Motor neuron (in vitro differentiated cells): Measurements from ENCODE around the gene PLXND1. TPM values are rescaled to one million over a fixed set of nuclear protein-coding genes. Genes with fewer than 3 reads are reported as not detected.

Experiments
- ATAC-seq, 8 experiments: fragments of 200-7000 bp; cut with Tn5 transposase; replicated peaks in 6 of 8; 2 replicates each; pipeline ENCODE4 v1.8.0; 2021; ENCODE audit warnings: mild to moderate bottlenecking in 8 of 8, moderate library complexity in 8 of 8
- H3K27ac ChIP-seq, 2 donors: fragments of 250-450 bp; sonication (Bioruptor Pico); 2 replicates each; pipeline ENCODE4 v1.9.0; 2021; ENCODE audit warnings: antibody characterized with exemption in 2 of 2, mild to moderate bottlenecking in 2 of 2, moderate library complexity in 1 of 2
- H3K4me1 ChIP-seq, 2 donors: fragments of 250-450 bp; sonication (Bioruptor Pico); replicated peaks in 1 of 2; 2 replicates each; pipeline ENCODE4 v1.6.1; 2021; ENCODE audit warnings: antibody characterized with exemption in 2 of 2, mild to moderate bottlenecking in 2 of 2, moderate library complexity in 1 of 2
- H3K4me3 ChIP-seq, 5 donors: fragments of 250-450 bp; sonication (Bioruptor Pico); 2 replicates each; pipeline ENCODE4 v1.9.0; 2021; ENCODE audit warnings: antibody characterized with exemption in 5 of 5, mild to moderate bottlenecking in 5 of 5, moderate library complexity in 4 of 5
- WGBS, 10 experiments: fragments of 450-650 bp; shearing (Covaris generic); methylation state at CpG; one replicate each; pipeline ENCODE4 v1.0.0; 2022; 5-methylcytosine and 5-hydroxymethylcytosine counted together
- in situ Hi-C, 9 experiments: fragments of 400-800 bp; cut with MboI; loops; one replicate each; pipeline ENCODE4 v1.15.0; 2021; ENCODE audit warnings: low sequenced_read_pairs in 9 of 9, low pct_unique_long_range_greater_than_20kb in 2 of 9; ENCODE audit not compliant: unreplicated experiment in 9 of 9
- total RNA-seq, 8 experiments: library from RNA; unstranded; fragments of 300-600 nt; gene quantifications; 2 replicates each; pipeline versions ENCODE4 v1.2.3 to v1.2.4, GENCODE V29; 2022

The PLXND1 gene
- total RNA-seq, 8 experiments from 2014 or later, result 5.0 to 77.3 (median 27.8) TPM

GRCh38 chr3:129638481-129638880 lies 32.0 kb upstream of the PLXND1 start:
- H3K4me3 ChIP-seq, result no peak overlapping the region
- WGBS, 10 experiments, result 0 to 100% (median 74%) methylated on average over 1 to 3 of the region's 3 CpGs
- in situ Hi-C loops, result loop anchor here in 6 of 9 experiments (10.0 to 25.0 kb wide), 4 partner anchors 174 to 299 kb away; no protein-coding TSS in a partner anchor
- no peak overlapping the region for H3K27ac ChIP-seq
- peaks cover 0 to 6% of the 10 kb centered on the region in 2 donors for H3K4me1 ChIP-seq
- ATAC-seq, result no peak

- no peaks in the 10 kb centered on the region for H3K4me1 ChIP-seq
- no peak for ATAC-seq
- no peak overlapping the region for H3K27ac ChIP-seq
- WGBS, 10 experiments, result 34 to 100% (median 85%) methylated on average over 1 to 3 of the region's 3 CpGs; no CpG with 5 or more reads in 2 of the 10 experiments
- in situ Hi-C loops, result loop anchor here in 6 of 9 experiments (10.0 to 25.0 kb wide), 4 partner anchors 176 to 301 kb away; no protein-coding TSS in a partner anchor
- no peak overlapping the region for H3K4me3 ChIP-seq
Measured at GRCh38 chr3:129636082-129636481, 29.6 kb upstream of the PLXND1 start.

GRCh38 chr3:129635656-129636055 lies 29.2 kb upstream of the PLXND1 start:
- WGBS, 10 experiments, result 88 to 100% (median 100%) methylated on average over 1 to 4 of the region's 4 CpGs; no CpG with 5 or more reads in 3 of the 10 experiments
- in situ Hi-C loops, result loop anchor here in 6 of 9 experiments (10.0 to 25.0 kb wide), 4 partner anchors 177 to 302 kb away; no protein-coding TSS in a partner anchor
- Histone ChIP-seq H3K4me1 (no peaks in the 10 kb centered on the region), H3K4me3 (no peak overlapping the region), H3K27ac (no peak overlapping the region)
- no peak for ATAC-seq

- peak in 1 of 8 experiments; percentile 36 for ATAC-seq
Measured at GRCh38 chr3:129633751-129634481, 27.4 kb upstream of the PLXND1 start.

GRCh38 chr3:129632977-129633376 lies 26.5 kb upstream of the PLXND1 start:
- in situ Hi-C loops, result loop anchor here in 6 of 9 experiments (10.0 to 25.0 kb wide), 4 partner anchors 179 to 304 kb away; no protein-coding TSS in a partner anchor
- peaks cover 0 to 3% of the 10 kb centered on the region in 2 donors for H3K4me1 ChIP-seq
- ATAC-seq, result no peak
- 80 to 94% (median 86%) methylated on average over 1 to 7 of the region's 10 CpGs; no CpG with 5 or more reads in 6 of the 10 experiments for WGBS, 10 experiments
- no peak overlapping the region for H3K4me3 ChIP-seq
- no peak overlapping the region for H3K27ac ChIP-seq

More at GRCh38 chr3:129633751-129634481, 27.4 kb upstream of the PLXND1 start:
- in situ Hi-C loops, result loop anchor here in 6 of 9 experiments (10.0 to 25.0 kb wide), 4 partner anchors 178 to 303 kb away; no protein-coding TSS in a partner anchor
- H3K4me1 ChIP-seq, result no peaks in the 10 kb centered on the region
- 80 to 100% (median 80%) methylated on average over 1 of the region's 10 CpGs; no CpG with 5 or more reads in 5 of the 10 experiments for WGBS, 10 experiments
- H3K27ac ChIP-seq, result no peak overlapping the region
- H3K4me3 ChIP-seq, result no peak overlapping the region

GRCh38 chr3:129632556-129632955 lies 26.1 kb upstream of the PLXND1 start:
- Histone ChIP-seq H3K4me3 (no peak overlapping the region), H3K27ac (no peak overlapping the region), H3K4me1 (peaks cover 2 to 6% of the 10 kb centered on the region in 2 donors)
- 60 to 92% (median 78%) methylated on average over 1 to 6 of the region's 11 CpGs; no CpG with 5 or more reads in 2 of the 10 experiments for WGBS, 10 experiments
- in situ Hi-C loops, result loop anchor here in 6 of 9 experiments (10.0 to 25.0 kb wide), 4 partner anchors 180 to 305 kb away; no protein-coding TSS in a partner anchor
- no peak for ATAC-seq

GRCh38 chr3:129632056-129632455 lies 25.6 kb upstream of the PLXND1 start:
- Histone ChIP-seq H3K27ac (no peak overlapping the region), H3K4me3 (no peak overlapping the region), H3K4me1 (peaks cover 5 to 10% of the 10 kb centered on the region in 2 donors)
- 40 to 89% (median 81%) methylated on average over 1 to 7 of the region's 9 CpGs; no CpG with 5 or more reads in 6 of the 10 experiments for whole genome bisulfite sequencing, 10 experiments
- in situ Hi-C loops, result loop anchor here in 6 of 9 experiments (10.0 to 25.0 kb wide), 4 partner anchors 180 to 305 kb away; no protein-coding TSS in a partner anchor
- no peak for ATAC-seq

- WGBS, 10 experiments, result 80 to 92% (median 80%) methylated on average over 1 to 3 of the region's 6 CpGs; no CpG with 5 or more reads in 7 of the 10 experiments
- in situ Hi-C loops, result loop anchor here in 4 of 9 experiments (25.0 kb wide), 2 partner anchors 183 to 308 kb away; no protein-coding TSS in a partner anchor
- no peak overlapping the region for H3K4me3 ChIP-seq
- no peak overlapping the region for H3K27ac ChIP-seq
- ATAC-seq, result no peak
- peaks cover 13 to 22% of the 10 kb centered on the region in 2 donors for H3K4me1 ChIP-seq
Measured at GRCh38 chr3:129629011-129629410, 22.5 kb upstream of the PLXND1 start.

GRCh38 chr3:129628169-129628522 lies 21.7 kb upstream of the PLXND1 start:
- ATAC-seq, result no peak
- Histone ChIP-seq H3K4me1 (peaks cover 13 to 22% of the 10 kb centered on the region in 2 donors), H3K4me3 (no peak overlapping the region), H3K27ac (no peak overlapping the region)
- in situ Hi-C loops, result loop anchor here in 4 of 9 experiments (25.0 kb wide), 2 partner anchors 184 to 309 kb away; no protein-coding TSS in a partner anchor
- WGBS, 10 experiments, result 0 to 80% (median 15%) methylated on average over 2 to 8 of the region's 9 CpGs; no CpG with 5 or more reads in 1 of the 10 experiments

GRCh38 chr3:129627350-129628168 lies 21.1 kb upstream of the PLXND1 start:
- in situ Hi-C loops, result loop anchor here in 4 of 9 experiments (25.0 kb wide), 2 partner anchors 185 to 310 kb away; no protein-coding TSS in a partner anchor
- WGBS, 10 experiments, result 0 to 20% (median 9%) methylated on average over 1 to 19 of the region's 38 CpGs; no CpG with 5 or more reads in 3 of the 10 experiments
- H3K27ac ChIP-seq, result peak overlapping the region in 1 of 2 donors; percentile 31
- peak; percentile 36 to 83 (median 70) for ATAC-seq
- peak overlapping the region in 4 of 5 donors; percentile 17 to 36 (median 30) for H3K4me3 ChIP-seq
- H3K4me1 ChIP-seq, result peaks cover 13 to 22% of the 10 kb centered on the region in 2 donors

GRCh38 chr3:129626744-129627349 lies 20.4 kb upstream of the PLXND1 start:
- 13% methylated on average over 3 of the region's 49 CpGs; no CpG with 5 or more reads in 9 of the 10 experiments for WGBS, 10 experiments
- Histone ChIP-seq H3K4me3 (peak overlapping the region in 4 of 5 donors; percentile 17 to 36 (median 30)), H3K27ac (peak overlapping the region in 1 of 2 donors; percentile 31), H3K4me1 (peaks cover 13 to 26% of the 10 kb centered on the region in 2 donors)
- peak; percentile 67 to 83 (median 78) for ATAC-seq
- in situ Hi-C loops, result loop anchor here in 4 of 9 experiments (25.0 kb wide), 2 partner anchors 185 to 310 kb away; no protein-coding TSS in a partner anchor
